Activated CD4-positive, CD25-positive, alpha-beta regulatory T cell (primary cell): ENCODE data around the gene FAAP24.
"Not testable (repeated sequence)": the region's sequence is repeated elsewhere in the genome, so short reads cannot be mapped to it uniquely, and the experiment has no call there.

ENCODE experiments used
- DNase-seq, 4 experiments: peaks; one replicate each; lab custom pipeline; 2025; lab: John Stamatoyannopoulos, UW

FAAP24 gene, protein sequence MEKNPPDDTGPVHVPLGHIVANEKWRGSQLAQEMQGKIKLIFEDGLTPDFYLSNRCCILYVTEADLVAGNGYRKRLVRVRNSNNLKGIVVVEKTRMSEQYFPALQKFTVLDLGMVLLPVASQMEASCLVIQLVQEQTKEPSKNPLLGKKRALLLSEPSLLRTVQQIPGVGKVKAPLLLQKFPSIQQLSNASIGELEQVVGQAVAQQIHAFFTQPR

DNA sequence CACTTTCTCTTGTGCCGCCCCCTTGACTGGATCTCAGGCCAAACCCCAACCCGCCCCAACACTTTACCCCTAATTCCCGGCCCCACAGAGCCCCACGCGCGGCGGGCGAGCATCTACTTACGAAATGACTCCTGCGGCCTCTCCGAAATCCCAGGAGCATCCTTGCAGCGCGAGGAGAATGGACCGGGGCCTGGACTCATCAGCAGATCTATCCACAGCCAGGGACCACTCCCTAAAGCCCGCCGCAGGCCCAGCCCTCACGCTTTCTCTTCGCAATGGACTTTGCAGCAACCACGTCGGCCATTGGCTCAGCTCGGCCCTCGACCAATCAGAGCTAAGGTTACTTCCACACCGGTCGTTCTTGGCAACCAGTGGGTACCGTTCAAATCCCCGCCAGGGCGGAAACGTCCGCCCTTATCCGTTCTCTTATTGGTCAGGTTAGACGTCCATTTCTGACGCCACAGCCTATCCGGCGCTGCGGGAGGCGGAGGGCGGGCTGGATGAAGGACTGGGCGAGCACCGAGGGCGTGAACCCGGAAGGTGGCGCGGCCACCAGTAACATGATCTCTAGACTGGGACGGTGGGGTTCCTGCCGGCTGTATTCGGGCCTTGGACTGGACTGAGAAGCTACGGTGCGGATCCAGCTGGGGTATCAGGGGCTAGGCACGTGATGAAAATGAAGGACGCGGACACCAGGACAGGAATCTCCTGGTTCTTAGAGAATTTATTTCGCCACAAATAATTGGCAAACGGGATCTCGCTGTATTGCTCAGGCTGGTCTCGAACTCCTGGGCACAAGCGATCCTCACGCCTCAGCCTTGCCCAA lies at the start of gene FAAP24, which contains the start of gene CEP89:
FAAP24 (plus strand) TSS at position 528 of the 826 bp plus-strand sequence. CDS start 955 bp downstream, outside the sequence.
CEP89 (minus strand) TSS at position 244 of the 826 bp plus-strand sequence; CDS start at position 160, 84 bp downstream.
- peak; percentile 93 to 95 (median 94) for DNase-seq

DNA sequence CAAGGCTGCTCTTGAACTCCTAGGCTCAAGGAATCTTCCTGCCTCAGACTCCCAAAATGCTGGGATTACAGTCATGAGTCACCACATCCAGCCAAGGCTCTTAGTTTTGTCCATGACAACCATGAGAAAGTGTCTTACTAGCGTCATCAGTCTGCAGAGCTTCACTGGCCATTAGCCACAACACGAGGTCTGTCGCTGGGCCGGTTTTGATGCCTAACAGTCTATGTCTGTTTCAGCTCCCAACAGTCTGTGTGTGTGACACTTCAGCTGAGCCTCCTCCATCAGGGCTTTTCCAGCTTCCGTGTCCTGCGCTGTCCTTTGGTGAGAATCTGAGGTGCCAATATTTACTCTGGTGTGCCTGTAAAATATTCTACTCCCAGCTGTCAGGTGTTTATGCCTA lies 47.8 kb upstream of the FAAP24 start:
- DNase-seq: no peak

DNA sequence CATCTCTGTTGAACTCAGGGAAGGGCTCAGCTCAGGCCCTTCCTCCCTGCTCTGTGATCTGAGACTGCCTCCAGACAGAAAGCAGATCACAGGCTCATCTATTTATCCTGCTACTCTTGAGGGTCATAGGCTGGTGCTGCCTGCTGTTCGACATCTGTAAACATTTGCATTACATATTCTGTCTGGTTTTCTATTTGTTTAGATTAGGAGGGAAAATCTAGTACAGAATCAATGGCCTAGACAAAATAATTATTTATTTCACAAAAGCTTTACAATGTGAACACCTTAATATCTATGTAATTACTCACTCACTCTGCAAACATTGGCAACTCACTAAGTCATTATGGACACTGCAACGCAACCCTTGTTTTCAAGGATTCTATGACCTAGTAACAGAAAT lies 43.2 kb upstream of the FAAP24 start:
- DNase-seq: no peak

DNA sequence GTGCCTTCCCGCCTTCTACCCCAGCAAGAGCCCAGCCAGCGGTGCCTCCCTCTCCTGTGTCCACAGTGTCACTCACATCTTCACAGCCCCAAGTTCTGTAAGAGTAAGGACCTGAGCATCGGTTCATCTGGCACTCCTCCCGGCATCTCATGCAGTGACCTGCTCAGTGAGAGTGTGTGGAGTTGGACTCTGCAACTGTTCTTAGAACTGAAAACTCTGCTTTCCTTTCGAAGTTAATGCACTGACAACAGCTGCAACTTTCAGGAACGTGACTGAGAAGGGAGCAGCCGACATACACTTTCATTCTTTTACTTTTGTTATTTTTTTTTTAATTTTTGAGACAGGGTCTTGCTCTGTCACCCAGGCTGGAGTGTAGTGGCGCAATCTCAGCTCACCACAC lies 41.5 kb upstream of the FAAP24 start:
- no peak for DNase-seq

DNA sequence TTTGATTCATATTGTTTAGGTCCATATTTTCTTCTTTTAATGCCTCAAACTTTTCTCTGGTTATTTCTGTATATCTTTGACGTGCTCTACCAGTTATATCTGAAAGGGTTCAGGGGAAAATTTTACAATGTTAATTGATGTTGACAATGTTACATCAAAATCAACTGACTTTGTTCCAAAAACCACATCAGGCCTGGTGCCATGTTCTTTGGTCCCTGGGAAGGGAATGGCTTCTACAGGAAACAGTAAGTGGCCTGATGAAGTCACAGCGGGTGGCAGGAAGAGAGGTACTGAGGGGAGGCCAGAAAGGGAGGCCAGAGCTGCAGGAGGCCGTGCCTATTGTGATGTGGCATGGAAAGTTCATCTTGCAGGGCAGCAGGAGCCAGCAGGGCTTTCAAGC lies 38.5 kb upstream of the FAAP24 start:
- no peak for DNase-seq

DNA sequence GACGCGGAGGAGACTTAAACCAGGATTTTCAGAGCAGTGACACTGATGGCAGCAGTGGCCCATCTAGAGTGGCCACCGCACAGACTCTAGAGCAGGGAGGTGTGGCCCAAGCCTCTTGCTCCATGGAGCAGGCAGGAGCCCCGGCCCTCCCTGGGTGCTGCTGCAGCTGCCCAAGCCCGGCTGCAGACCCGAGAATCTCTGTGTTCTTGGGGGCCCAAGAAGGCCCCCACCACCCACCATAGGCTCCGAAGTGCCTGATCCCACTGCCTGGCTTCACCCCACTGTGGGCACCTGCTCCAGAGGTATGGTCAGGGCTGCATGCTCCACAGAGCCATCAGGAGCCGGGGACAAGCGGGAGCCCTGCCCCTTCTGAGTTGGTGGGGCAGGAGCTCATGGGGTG lies 36.4 kb upstream of the FAAP24 start:
- no peak for DNase-seq

DNA sequence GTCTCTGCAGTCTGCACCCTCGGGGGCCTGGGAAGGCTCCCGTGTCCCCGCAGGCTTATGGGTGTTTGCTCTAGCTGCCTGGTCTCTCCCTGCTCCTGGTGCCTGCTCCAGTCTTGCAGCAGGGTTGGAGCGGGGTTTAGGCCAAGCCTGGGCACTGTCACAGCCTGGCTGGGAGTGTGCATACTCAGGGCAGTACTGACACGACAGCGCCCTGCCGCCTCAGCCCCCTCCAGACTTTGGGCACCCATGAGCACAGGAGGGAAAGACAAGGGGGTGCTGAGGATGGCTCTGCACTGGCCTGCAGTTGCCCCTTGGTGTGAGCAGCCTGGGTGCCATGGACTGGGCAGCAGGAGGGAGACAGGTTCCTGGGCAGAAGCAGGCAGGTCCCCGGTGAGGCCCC lies 36.0 kb upstream of the FAAP24 start:
- no peak for DNase-seq

DNA sequence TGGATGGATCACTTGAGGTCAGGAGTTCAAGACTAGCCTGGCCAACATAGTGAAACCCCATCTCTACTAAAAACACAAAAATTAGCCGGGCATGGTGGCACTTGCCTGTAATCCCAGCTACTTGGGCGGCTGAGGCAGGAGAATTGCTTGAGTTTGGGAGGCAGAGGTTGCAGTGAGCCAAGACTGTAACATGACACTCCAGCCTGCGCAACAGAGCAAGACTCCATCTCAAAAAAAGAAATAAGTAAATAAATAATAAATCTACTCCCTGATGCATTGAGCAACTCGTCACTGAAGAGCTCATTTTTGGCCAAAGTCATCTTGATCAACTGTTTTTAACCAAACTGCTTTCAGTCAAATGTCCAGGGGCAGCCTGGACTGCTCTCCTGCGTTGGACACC lies 30.8 kb upstream of the FAAP24 start:
- DNase-seq: not testable (repeated sequence)

DNA sequence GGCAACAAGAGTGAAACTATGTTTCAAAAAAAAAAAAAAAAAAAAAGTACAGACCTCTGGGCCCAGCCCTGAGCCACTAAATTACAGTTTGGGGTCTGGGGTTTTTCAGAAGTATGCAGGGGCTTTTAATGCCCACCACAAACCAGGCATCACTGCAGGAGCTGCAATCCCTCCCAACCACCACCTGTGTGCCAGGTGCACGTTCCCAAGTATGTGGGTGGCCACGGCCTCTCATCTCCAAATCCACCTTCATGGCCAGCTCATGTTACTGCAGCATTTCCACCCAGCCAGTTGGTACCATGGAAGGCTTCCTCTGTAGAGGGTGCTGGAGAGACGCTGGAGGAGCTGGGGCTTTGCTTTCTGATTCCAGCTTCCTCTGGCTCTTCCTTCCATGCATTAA lies 26.8 kb upstream of the FAAP24 start:
- DNase-seq: no peak

DNA sequence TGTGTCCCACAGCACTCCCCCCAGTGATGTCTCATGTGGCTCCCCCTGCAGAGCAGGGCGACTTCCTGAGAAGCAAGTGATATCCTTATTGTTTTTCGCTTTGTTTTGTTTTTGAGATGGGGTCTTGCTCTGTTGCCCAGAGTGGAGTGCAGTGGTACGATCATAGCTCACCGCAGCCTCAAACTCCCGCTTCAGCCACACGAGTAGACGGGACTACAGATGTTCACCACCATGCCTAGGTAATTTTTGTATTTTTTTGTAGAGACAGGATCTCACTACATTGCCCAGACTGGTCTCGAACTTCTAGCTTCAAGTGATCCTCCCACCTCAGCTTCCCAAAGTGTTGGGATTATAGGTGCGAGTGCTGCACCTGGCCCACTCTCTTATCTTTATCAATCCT lies 5.3 kb upstream of the FAAP24 start:
- DNase-seq: no peak

DNA sequence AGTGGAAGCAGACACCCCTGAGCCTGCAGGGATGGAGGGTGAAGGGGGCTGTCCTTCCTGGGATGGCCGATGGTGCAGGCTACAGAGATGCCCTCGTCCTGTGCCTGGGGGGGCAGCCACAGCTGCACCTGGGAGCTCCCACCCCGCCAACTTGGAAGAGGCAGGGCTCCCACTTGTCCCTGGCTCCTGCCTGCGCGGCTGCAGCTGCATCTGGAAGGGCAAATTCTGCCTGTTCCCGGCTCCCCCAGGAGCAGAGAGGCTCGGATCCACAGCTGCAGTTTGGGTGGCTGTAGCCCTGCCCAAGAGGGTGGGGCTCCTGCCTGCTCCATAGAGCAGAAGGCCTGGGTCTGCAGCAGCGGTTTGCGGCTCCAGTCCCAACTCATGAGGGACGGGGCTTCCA lies 2.5 kb upstream of the FAAP24 start:
- DNase-seq: no peak

DNA sequence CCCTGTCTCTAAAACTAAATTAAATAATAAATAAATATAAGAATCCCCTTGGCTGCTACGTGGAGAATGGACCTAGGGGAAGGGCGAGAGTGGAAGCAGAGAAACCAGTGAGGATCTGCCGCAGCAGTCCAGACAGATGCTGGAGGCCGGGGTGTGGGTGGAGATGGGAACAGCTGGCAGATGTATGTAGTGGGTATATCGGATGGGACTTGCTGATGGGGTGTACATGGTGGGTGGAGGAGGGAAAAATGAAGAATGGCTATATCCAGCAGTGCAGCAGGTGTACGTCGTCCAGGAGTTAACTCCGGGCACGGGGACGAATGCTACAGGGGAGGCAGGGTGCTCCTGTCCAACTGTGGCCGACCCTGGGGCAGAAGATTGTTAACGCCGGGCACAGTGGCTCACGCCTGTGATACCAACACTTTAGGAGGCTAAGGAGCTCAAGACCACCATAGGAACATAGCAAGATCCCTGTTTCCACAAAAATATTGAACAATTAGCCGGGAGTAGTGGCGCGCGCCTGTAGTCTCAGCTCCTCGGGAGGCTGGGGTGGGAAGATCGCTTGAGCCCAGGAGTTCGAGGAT lies 938 bp upstream of the FAAP24 start:
- no peak for DNase-seq

DNA sequence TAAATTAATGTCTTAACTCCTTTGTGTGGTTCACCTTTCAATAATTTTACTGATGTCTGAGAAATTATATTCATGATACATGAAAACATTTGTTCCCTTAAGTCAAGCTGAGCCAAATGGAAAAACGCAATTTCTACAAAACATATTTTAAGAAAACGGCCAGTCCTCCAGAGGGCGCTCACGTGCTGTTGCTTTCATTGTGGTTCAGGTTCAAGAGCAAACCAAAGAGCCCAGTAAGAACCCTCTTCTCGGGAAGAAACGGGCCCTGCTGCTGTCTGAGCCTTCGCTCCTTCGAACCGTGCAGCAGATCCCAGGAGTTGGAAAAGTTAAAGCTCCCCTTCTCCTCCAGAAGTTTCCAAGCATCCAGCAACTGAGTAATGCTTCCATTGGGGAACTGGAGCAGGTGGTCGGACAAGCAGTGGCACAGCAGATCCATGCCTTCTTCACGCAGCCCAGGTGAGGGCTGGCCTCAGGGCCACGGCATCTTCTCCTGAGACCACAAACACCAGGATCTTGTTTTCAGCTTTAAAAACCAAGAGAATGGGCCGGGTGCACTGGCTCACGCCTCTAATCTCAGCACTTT lies 4.3 kb downstream of the FAAP24 start:
- peak; percentile 28 to 44 (median 34) for DNase-seq

DNA sequence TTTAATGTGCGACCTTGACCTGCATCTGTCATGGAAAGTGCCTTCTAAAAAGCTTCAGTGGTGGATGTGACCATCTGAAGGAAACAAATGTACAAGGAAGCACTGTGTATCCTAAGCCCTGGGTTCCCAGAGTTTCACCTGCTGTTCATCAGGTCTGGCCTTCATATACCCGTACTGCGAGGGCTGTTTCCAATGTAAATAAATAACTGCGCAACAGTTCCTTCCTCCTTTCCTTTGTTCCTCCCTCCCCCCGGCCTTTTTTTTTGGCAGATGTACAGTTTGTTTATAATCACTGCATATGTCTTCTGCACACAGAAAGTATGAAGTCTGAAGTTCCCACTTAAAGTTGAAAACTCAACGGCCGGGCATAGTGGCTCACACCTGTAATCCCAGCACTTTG lies 5.2 kb downstream of the FAAP24 start:
- no peak for DNase-seq

DNA sequence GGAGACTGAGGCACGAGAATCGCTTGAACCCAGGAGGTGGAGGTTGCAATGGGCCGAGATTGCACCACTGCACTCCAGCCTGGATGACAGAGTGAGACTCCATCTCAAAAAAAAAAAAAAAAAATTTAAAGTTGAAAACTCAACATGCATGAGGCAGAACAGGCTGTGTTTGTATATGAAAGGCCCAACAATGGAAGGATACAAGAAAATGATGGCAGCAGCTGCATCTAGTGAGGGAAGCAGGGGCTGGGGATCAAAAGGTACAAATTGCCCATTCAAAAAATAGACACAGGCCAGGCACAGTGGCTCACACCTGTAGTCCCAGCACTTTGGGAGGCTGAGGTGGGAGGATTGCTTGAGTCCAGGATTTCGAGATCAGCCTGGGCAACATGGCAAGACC lies 5.8 kb downstream of the FAAP24 start:
- not testable (repeated sequence) for DNase-seq

DNA sequence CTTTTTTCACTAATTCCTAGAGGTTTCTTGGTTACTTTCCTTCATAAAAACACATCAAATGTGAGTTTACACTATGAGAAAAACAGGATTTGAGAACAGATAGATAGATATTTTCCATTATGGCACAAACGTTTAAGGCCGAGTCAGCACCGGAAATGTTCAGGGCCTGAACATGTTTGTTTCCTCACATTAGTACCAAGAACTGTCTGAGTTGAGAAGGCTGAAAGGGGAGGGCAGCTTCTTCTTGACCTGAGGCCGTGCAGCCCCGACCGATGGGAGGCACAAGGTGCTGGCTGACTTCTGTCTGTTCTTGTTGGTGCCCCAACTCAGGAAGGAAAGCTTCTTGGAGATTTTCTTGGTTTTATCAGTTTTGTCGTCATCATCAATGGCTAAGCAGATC lies 7.8 kb downstream of the FAAP24 start:
- not testable (repeated sequence) for DNase-seq

DNA sequence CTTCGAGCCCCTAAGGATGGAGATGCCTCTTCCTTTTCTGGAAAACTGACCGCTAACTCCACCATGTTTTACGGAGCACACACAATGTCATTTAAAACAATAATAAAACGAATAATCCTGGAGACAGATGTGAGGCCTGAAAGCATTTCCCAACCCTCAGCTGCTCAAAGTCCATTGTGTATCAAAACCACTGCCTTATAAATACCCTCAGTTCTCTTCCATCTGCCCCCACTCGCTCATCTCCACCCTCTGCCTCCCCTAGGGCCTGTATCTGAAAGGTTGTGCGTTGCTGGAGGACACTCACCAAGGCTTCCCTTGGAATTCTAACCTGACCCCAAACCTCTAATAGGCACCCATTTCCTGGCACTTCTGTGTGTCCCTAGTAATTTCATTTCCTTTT lies 10.4 kb downstream of the FAAP24 start:
- not testable (repeated sequence) for DNase-seq

DNA sequence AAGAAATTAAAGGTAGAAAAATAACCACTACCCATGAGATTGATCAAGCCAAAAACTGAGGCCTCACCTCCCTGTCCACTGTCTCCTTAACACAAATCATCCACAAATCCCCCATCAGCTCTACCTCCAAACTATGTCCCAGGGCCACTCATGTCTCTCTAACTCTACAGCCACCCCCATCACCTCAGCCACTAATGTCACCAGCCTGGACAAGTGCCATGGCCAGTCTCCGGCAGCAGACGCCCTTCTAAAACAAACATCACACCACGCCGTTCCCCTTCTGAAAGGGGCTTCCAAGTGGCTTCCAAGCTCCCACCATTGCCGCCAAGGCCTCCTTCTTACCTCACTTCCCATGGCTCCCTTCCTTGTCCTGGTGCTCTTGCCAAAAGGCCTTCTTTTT lies 16.2 kb downstream of the FAAP24 start:
- DNase-seq: not testable (repeated sequence)

DNA sequence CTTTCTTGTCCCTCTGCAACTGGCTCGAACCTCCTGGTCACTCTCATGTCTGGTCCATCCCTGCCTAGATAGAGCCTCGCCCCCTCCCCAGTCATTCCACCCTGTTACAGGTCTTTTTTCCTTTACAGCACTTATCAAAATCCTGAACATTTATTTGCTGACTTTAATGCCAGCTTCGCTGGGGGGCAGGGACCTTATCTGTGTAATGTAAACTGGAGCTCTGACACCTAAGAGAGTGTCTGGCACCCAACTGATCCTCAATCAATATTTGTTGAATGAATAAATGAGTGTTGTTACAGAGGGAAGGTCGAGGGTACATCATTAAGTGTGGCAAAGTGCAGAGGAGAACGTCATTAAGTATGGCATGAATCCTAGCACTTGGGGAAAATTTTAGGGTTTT lies 16.7 kb downstream of the FAAP24 start:
- no peak for DNase-seq

DNA sequence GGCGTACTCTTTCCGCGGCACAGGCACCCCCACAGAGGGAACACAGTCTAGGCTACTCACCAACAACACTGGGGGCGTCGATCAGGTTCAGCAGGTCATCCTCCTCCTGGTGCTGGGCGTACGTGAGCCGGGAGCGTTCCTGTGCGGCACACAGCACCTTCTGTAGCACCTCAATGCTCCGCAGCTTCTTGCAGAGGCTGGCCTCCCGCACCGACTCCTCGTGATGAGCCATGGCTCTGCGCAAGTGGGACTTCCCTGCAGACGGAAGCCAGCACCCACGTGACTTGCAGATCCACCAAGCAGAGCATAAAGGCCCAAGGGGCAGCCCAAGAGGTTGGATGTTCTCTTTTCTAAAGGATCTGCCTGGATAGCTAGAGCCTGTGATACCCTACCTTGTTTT lies 23.9 kb downstream of the FAAP24 start:
- DNase-seq: not testable (repeated sequence)

DNA sequence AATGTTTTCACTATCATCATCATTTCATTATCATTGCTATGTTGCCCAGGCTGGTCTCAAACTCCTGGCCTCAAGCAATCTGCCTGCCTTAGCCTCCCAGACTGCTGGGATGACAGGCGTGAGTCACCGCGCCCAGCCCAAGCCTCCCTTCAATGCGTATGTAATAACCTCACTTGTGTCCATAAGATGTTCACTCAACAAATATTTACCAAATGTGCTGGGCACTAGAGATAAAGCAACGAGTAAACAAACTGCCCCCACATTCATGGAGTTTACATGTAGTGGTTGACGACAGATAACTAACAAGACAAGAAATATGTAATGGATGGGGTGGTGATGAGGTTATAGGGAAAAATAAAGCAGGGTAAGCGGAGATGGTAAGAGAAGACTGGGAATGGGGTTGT lies 25.0 kb downstream of the FAAP24 start:
- DNase-seq: not testable (repeated sequence)

DNA sequence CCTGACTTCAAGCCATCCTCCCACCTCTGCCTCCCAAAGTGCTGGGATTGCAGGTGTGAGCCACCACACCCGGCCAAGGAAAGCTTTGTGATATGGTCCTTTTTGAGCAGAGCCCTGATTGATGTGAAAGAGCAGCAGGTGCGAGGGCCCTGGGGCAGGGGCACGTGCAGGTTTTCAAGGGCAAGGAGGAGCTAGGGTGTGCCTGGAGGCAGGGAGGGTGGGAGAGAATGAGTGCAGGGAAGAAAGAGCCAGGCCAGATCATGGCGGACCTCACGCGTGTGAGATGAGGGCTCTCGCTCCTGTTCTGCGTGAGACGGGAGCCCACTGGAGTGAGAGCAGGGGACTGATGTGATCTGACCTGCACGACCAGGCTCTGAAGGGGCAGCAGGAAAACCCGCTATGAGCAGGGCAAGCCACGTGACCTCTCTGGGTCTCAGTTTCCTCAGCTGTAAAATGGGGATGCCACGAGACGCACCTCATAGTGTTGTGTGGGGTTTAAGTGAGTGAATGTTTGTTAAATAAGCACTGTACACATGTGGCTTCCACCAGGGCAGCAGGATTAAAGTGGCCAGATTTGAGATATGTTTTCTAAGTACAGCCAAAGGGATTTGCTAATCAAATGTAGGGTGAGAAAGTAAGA lies 25.8 kb downstream of the FAAP24 start:
- no peak for DNase-seq
